Right lobe of liver (tissue), 4 donors: ENCODE measurements around the gene DENND4A.

ENCODE experiments used
- CTCF ChIP-seq, 4 donors: fragments of 200-600 bp in 3 of 4; fragments of 450-650 bp in 1 of 4; IDR thresholded peaks; one replicate each; pipeline versions ENCODE4 v1.5.1 to v1.8.0; 2016 to 2022; ENCODE audit warnings: antibody characterized with exemption in 4 of 4, mild to moderate bottlenecking in 2 of 4
- POLR2A ChIP-seq: fragments of 450-650 bp; IDR thresholded peaks from one replicate; pipeline ENCODE4 v1.6.1; 2017; ENCODE audit warnings: antibody characterized with exemption, mild to moderate bottlenecking
- donor health status: DM: no; HTN: no; CAD: no.
- donor health status: DM: no; HTN: no; CAD: no.
- donor health status: DM: no; HTN: yes; CAD: no.

GRCh38 chr15:65612616-65612946 lies 179.5 kb downstream of the DENND4A start:
- no peak for TF ChIP-seq CTCF (IDR thresholded peaks at IDR 0.05)
- TF ChIP-seq POLR2A = no peak
